Urothelium cell line (cell line): ENCODE results near the gene NFIC.
"Not testable (repeated sequence)": the region's sequence is repeated elsewhere in the genome, so short reads cannot be mapped to it uniquely, and the experiment has no call there.

Experiments
- DNase-seq: peaks from one replicate; pipeline ENCODE4 v3.0.0; 2011; ENCODE audit warnings: low spot score, mixed read lengths
- FAIRE-seq: peaks from 2 replicates; lab custom pipeline; 2011; peaks lifted over from hg19 to GRCh38; lab: Jason Lieb, UNC

NFIC gene

GRCh38 chr19:3392480-3392879, 26.1 kb downstream of the NFIC start:
- DNase-seq (no peak), FAIRE-seq (no peak)

GRCh38 chr19:3396881-3397265, 30.5 kb downstream of the NFIC start:
- FAIRE-seq (no peak), DNase-seq (no peak)

- FAIRE-seq: no peak
- peak; percentile 70 for DNase-seq
Observed at GRCh38 chr19:3397266-3398022, 31.1 kb downstream of the NFIC start.

- FAIRE-seq (no peak), DNase-seq (peak; percentile 39)
Observed at GRCh38 chr19:3398114-3398899, 31.9 kb downstream of the NFIC start.

- no peak for FAIRE-seq
Observed at GRCh38 chr19:3398900-3399278, 32.5 kb downstream of the NFIC start.

GRCh38 chr19:3399311-3399710, 32.9 kb downstream of the NFIC start:
- not testable (repeated sequence) for FAIRE-seq, DNase-seq

More at GRCh38 chr19:3398900-3399278, 32.5 kb downstream of the NFIC start:
- DNase-seq: no peak

GRCh38 chr19:3401004-3401768, 34.8 kb downstream of the NFIC start:
- DNase-seq: no peak

GRCh38 chr19:3402631-3403443, 36.5 kb downstream of the NFIC start:
- FAIRE-seq (no peak), DNase-seq (no peak)

More at GRCh38 chr19:3401004-3401768, 34.8 kb downstream of the NFIC start:
- no peak for FAIRE-seq

GRCh38 chr19:3403489-3404323, 37.3 kb downstream of the NFIC start:
- peak; percentile 37 for DNase-seq
- FAIRE-seq: no peak

GRCh38 chr19:3404324-3405260, 38.2 kb downstream of the NFIC start:
- no peak for DNase-seq
- no peak for FAIRE-seq

- no peak for DNase-seq
Observed at GRCh38 chr19:3405261-3405653, 38.9 kb downstream of the NFIC start.

GRCh38 chr19:3406571-3407111, 40.3 kb downstream of the NFIC start:
- DNase-seq: no peak
- no peak for FAIRE-seq

More at GRCh38 chr19:3405261-3405653, 38.9 kb downstream of the NFIC start:
- FAIRE-seq: no peak

- DNase-seq (no peak), FAIRE-seq (no peak)
Observed at GRCh38 chr19:3407556-3408516, 41.5 kb downstream of the NFIC start.

GRCh38 chr19:3408996-3409345, 42.6 kb downstream of the NFIC start:
- no peak for FAIRE-seq
- DNase-seq: no peak

GRCh38 chr19:3409346-3410064, 43.1 kb downstream of the NFIC start:
- DNase-seq: no peak
- FAIRE-seq: no peak

GRCh38 chr19:3411636-3412035, 45.3 kb downstream of the NFIC start:
- DNase-seq (no peak), FAIRE-seq (no peak)

GRCh38 chr19:3412066-3412465, 45.7 kb downstream of the NFIC start:
- FAIRE-seq: no peak

More at GRCh38 chr19:3412066-3412465, 45.7 kb downstream of the NFIC start:
- no peak for DNase-seq
